DMS 273 (cell line): Measurements from ENCODE around the gene ETS2.

Experiments used
- DNase-seq: peaks from one replicate; lab custom pipeline; 2025; ENCODE audit not compliant: unreplicated experiment; lab: John Stamatoyannopoulos, UW

Gene ETS2

GRCh38 chr21:38858026-38858811 is 52.5 kb downstream of the ETS2 start:
- no peak for DNase-seq

GRCh38 chr21:38858812-38859205 is 53.1 kb downstream of the ETS2 start:
- DNase-seq: no peak

- no peak for DNase-seq
Measured at GRCh38 chr21:38859852-38860251, 54.1 kb downstream of the ETS2 start.

- no peak for DNase-seq
Measured at GRCh38 chr21:38861056-38861455, 55.3 kb downstream of the ETS2 start.

- DNase-seq: no peak
Measured at GRCh38 chr21:38861989-38862683, 56.4 kb downstream of the ETS2 start.

- DNase-seq: no peak
Measured at GRCh38 chr21:38863291-38863690, 57.6 kb downstream of the ETS2 start.

GRCh38 chr21:38863843-38864363 is 58.2 kb downstream of the ETS2 start:
- DNase-seq: no peak

- no peak for DNase-seq
Measured at GRCh38 chr21:38864964-38865363, 59.2 kb downstream of the ETS2 start.

GRCh38 chr21:38869196-38869595 is 63.5 kb downstream of the ETS2 start:
- no peak for DNase-seq

GRCh38 chr21:38869946-38870345 is 64.2 kb downstream of the ETS2 start:
- peak; percentile 12 for DNase-seq
